GM12865 (cell line): ENCODE results near the gene TRAM2.

Experiments used
- DNase-seq: peaks from one replicate; pipeline ENCODE4 v3.0.0; 2010; ENCODE audit warnings: low read depth
- H3K4me3 ChIP-seq: 2 replicates; pipeline ENCODE4 v1.5.1; 2011; ENCODE audit warnings: mild to moderate bottlenecking, low read depth, low read length, control low read depth
- CTCF ChIP-seq: IDR thresholded peaks from 2 replicates; pipeline ENCODE4 v1.5.1; 2011; ENCODE audit warnings: low read length, control low read depth, low read depth, inconsistent platforms; ENCODE audit not compliant: insufficient read depth; ENCODE audit errors: missing control alignments

Gene TRAM2

DNA sequence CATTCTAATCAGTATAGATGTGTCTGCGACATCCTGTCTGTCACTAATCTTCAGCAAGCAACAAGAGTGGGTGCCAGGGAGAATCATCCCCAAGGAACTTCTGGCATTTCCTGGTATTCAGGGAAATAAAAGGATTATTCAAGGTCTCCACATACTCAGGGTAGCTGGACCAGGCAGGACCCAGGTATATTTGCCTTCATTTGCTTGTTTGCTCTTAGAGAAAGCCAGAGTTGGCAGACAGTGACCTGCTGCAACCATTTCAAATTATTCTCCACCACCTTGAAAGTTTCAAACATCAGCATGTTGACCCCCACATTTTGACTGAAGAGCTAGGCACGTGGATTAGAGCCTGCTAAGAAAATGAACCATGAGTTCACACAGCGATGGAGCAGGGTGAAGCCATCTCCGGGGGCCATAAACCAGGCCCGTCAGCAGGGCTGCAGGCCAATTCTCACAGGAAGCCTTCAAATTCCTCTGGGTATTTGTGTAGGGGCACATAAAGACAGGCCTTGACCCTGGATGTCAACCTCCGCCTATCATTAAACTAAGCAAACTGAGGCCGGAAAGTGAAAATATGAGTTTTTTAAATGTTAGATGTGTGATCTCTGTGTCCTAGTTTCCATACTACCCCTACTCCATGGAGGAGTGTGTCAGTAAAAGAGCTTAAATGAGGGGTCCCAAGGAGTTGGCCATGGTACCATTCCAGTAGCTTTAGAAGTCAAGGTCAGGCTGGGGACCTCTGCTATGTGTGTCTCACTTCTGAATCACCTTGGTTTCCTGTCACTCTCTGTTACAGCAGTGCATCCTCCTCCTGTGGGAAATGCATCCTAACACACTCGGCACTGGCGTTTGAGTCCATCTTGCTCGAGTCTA, 32.9 kb downstream of the TRAM2 start:
- no peak for DNase-seq
- H3K4me3 ChIP-seq: no peak overlapping the region
- no peak for TF ChIP-seq CTCF

DNA sequence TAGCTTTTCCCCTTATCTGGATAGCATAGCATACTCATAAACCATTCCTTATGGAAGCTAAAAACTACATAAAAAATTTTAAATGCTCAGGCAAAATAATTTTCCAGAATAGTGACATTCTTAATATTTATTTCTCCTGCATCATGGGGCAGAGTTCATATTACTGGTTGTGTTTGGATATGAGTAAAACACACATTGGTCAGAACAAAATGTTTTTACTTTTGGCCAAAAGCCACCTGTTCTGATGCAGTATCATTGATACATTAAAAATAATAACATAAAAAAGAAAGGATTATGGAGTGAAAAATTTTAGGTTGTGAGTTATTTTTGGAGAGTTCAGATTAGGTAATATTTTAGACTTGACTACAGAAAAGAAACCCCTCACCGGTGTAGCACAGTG, 33.6 kb downstream of the TRAM2 start:
- H3K4me3 ChIP-seq: no peak overlapping the region
- no peak for TF ChIP-seq CTCF
- DNase-seq: no peak

DNA sequence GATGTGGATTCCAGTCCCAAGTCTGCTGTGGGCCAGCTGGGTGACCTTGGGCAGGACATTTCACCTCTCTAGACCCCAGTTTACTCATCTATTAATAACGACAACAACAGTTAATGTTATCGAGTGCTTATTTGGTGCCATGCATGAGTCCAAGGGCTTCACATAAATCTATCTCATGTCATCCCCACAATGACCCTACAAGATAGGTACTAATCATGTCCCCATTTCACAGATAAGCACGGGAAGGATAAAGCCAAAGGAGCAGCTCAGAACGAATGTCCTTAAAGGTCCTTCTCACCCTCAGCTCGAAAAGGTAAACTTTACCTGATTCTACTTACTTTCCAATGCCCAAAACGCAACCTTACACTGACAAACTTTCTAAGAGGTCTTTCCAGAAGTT, 35.7 kb downstream of the TRAM2 start:
- DNase-seq: no peak
- no peak overlapping the region for H3K4me3 ChIP-seq
- TF ChIP-seq CTCF: no peak

DNA sequence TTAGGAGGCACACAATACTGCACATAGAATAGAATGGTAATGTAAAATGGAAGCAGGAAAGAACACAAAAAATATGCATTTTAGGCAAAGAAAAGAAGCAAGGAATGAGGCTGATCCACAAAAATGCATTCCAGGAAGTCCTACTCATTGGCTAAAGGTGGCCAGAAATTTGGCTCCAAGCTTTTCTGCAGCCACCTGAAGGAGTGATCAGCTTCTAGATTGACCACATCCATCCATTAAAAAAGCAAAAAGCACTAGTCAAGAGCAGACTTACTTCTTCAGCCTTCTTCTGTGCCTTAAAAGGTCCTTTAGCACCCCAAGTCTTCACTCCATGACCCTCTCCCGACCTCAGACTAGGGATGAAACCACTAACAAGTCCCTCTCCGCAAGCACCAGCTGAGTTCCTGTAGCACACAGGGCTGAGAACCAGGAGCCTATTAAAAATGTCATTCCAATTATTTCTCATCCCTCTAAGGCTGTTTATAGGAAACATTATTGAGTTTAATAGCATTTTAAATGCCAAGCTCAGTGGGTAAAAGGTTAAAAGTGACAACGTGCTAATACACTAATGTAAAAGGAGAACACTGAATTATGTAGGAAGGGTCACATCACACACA, 36.5 kb downstream of the TRAM2 start:
- no peak for TF ChIP-seq CTCF
- no peak overlapping the region for H3K4me3 ChIP-seq
- no peak for DNase-seq

GRCh38 chr6:52539607-52540006, 37.3 kb downstream of the TRAM2 start:
- no peak for DNase-seq
- no peak for TF ChIP-seq CTCF
- H3K4me3 ChIP-seq: no peak overlapping the region

DNA sequence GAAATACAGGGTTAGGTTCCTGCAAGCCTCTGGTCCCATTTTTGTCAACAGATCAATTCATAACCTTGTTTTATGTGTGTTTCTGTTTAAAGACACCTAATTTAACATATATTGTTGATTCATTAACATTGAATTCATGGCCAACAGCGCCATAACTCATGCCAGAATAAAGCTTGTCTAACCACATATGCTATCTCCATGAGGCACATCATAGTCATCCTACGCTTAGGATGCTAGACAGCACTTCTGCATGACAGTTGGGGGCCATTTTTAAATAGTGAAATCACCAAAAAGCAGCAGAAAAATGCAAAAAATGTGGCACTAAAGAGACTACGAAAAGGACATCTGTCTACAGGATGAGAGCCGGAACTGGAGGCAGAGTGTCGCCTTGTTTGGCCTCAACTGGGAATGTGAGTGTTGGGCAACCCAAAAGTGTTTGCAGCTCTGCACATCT, 37.9 kb downstream of the TRAM2 start:
- no peak for DNase-seq
- TF ChIP-seq CTCF: no peak
- no peak overlapping the region for H3K4me3 ChIP-seq
